Keratinocyte (primary cell): ENCODE measurements around the gene SLC3A2.

ENCODE experiments used
- CTCF ChIP-seq, 3 experiments: IDR thresholded peaks in 1 of 3; conservative IDR thresholded peaks in 1 of 3; optimal IDR thresholded peaks in 1 of 3; 2 replicates in 2 of 3; 3 replicates in 1 of 3; pipeline versions ENCODE3 to v1.5.1; 2011; ENCODE audit warnings: low read length in 3 of 3, mild to moderate bottlenecking in 3 of 3, moderate library complexity in 2 of 3, control low read depth in 1 of 3, inconsistent platforms in 1 of 3; ENCODE audit not compliant: insufficient read depth in 2 of 3; ENCODE audit errors: extremely low read depth in 1 of 3
- EZH2 ChIP-seq: IDR thresholded peaks from one replicate; pipeline ENCODE4 v1.6.1; 2012; ENCODE audit warnings: inconsistent platforms, mild to moderate bottlenecking, low read length, moderate library complexity

GRCh38 chr11:62925308-62925707 lies 44.6 kb downstream of the SLC3A2 start:
- no peak for TF ChIP-seq CTCF (optimal IDR thresholded peaks at IDR 0.05 in 1 of 3, IDR thresholded peaks at IDR 0.05 in 1 of 3, conservative IDR thresholded peaks at IDR 0.05 in 1 of 3; ENCODE audit: extremely low read depth in 1 of 3, insufficient read depth in 2 of 3, low read length in 3 of 3)
- TF ChIP-seq EZH2, result no peak
